Measurements from ENCODE around the gene RFX4.

The RFX4 gene

GRCh38 chr12:106782619-106783018 lies 199.8 kb downstream of the RFX4 start:
- no peaks in the 10 kb centered on the region for H3K27me3 ChIP-seq (replicated peaks in 2 of 5; ENCODE audit: control insufficient read depth in 4 of 5, insufficient read depth in 5 of 5, low read length in 4 of 5)
- no peaks in the 10 kb centered on the region for H3K9me3 ChIP-seq (ENCODE audit: control extremely low read depth in 1 of 5, control insufficient read depth in 4 of 5, insufficient read depth in 2 of 5, low read depth in 1 of 5, low read length in 4 of 5)
- ChIA-PET CTCF (no interaction called here), POLR2A (no interaction called here)
- peaks cover 3 to 15% (median 7%) of the 10 kb centered on the region in 4 experiments for H3K36me3 ChIP-seq (ENCODE audit: control insufficient read depth in 4 of 4, insufficient read depth in 4 of 4, low read length in 3 of 4)
- no peak overlapping the region for H3K27ac ChIP-seq (ENCODE audit: insufficient read depth in 1 of 2, low read depth in 1 of 2, low read length in 2 of 2, poor library complexity in 1 of 2, severe bottlenecking in 2 of 2)
- H3K4me3 ChIP-seq (ENCODE audit: control insufficient read depth in 1 of 7, extremely low read depth in 1 of 7, insufficient read depth in 4 of 7, low read depth in 2 of 7, low read length in 6 of 7) = no peak overlapping the region
- 100% methylated on average over 1 of the region's 1 CpG for WGBS (ENCODE audit: insufficient coverage)
- no peak for DNase-seq
- no peaks in the 10 kb centered on the region for H3K4me1 ChIP-seq (ENCODE audit: control extremely low read depth in 1 of 4, control insufficient read depth in 4 of 4, insufficient read depth in 4 of 4, low read length in 3 of 4)

GRCh38 chr12:106783515-106783914 lies 200.7 kb downstream of the RFX4 start:
- Histone ChIP-seq H3K4me1 (ENCODE audit: control extremely low read depth in 1 of 4, control insufficient read depth in 4 of 4, insufficient read depth in 4 of 4, low read length in 3 of 4) (no peaks in the 10 kb centered on the region), H3K27me3 (replicated peaks in 2 of 5; ENCODE audit: control insufficient read depth in 4 of 5, insufficient read depth in 5 of 5, low read length in 4 of 5) (no peaks in the 10 kb centered on the region), H3K36me3 (ENCODE audit: control insufficient read depth in 4 of 4, insufficient read depth in 4 of 4, low read length in 3 of 4) (peaks cover 3 to 15% (median 7%) of the 10 kb centered on the region in 4 experiments), H3K9me3 (ENCODE audit: control extremely low read depth in 1 of 5, control insufficient read depth in 4 of 5, insufficient read depth in 2 of 5, low read depth in 1 of 5, low read length in 4 of 5) (no peaks in the 10 kb centered on the region), H3K4me3 (ENCODE audit: control insufficient read depth in 1 of 7, extremely low read depth in 1 of 7, insufficient read depth in 4 of 7, low read depth in 2 of 7, low read length in 6 of 7) (no peak overlapping the region), H3K27ac (ENCODE audit: insufficient read depth in 1 of 2, low read depth in 1 of 2, low read length in 2 of 2, poor library complexity in 1 of 2, severe bottlenecking in 2 of 2) (no peak overlapping the region)
- WGBS (ENCODE audit: insufficient coverage) = 100% methylated on average over 3 of the region's 5 CpGs
- no peak for DNase-seq
- CTCF ChIA-PET = no interaction called here
- POLR2A ChIA-PET = no interaction called here

GRCh38 chr12:106790020-106790419 lies 207.2 kb downstream of the RFX4 start:
- Histone ChIP-seq H3K27ac (ENCODE audit: insufficient read depth in 1 of 2, low read depth in 1 of 2, low read length in 2 of 2, poor library complexity in 1 of 2, severe bottlenecking in 2 of 2) (no peak overlapping the region), H3K4me1 (ENCODE audit: control extremely low read depth in 1 of 4, control insufficient read depth in 4 of 4, insufficient read depth in 4 of 4, low read length in 3 of 4) (no peaks in the 10 kb centered on the region), H3K27me3 (replicated peaks in 2 of 5; ENCODE audit: control insufficient read depth in 4 of 5, insufficient read depth in 5 of 5, low read length in 4 of 5) (no peaks in the 10 kb centered on the region), H3K4me3 (ENCODE audit: control insufficient read depth in 1 of 7, extremely low read depth in 1 of 7, insufficient read depth in 4 of 7, low read depth in 2 of 7, low read length in 6 of 7) (no peak overlapping the region), H3K9me3 (ENCODE audit: control extremely low read depth in 1 of 5, control insufficient read depth in 4 of 5, insufficient read depth in 2 of 5, low read depth in 1 of 5, low read length in 4 of 5) (no peaks in the 10 kb centered on the region), H3K36me3 (ENCODE audit: control insufficient read depth in 4 of 4, insufficient read depth in 4 of 4, low read length in 3 of 4) (peaks cover 0 to 26% (median 15%) of the 10 kb centered on the region in 4 experiments)
- POLR2A ChIA-PET = no interaction called here
- CTCF ChIA-PET = no interaction called here
- WGBS (ENCODE audit: insufficient coverage) = 100% methylated on average over 1 of the region's 2 CpGs
- no peak for DNase-seq

- H3K9me3 ChIP-seq (ENCODE audit: control extremely low read depth in 1 of 5, control insufficient read depth in 4 of 5, insufficient read depth in 2 of 5, low read depth in 1 of 5, low read length in 4 of 5) = no peaks in the 10 kb centered on the region
- no peak for DNase-seq
- peaks cover 0 to 22% (median 13%) of the 10 kb centered on the region in 4 experiments for H3K36me3 ChIP-seq (ENCODE audit: control insufficient read depth in 4 of 4, insufficient read depth in 4 of 4, low read length in 3 of 4)
- POLR2A ChIA-PET = no interaction called here
- H3K27ac ChIP-seq (ENCODE audit: insufficient read depth in 1 of 2, low read depth in 1 of 2, low read length in 2 of 2, poor library complexity in 1 of 2, severe bottlenecking in 2 of 2) = no peak overlapping the region
- H3K27me3 ChIP-seq (replicated peaks in 2 of 5; ENCODE audit: control insufficient read depth in 4 of 5, insufficient read depth in 5 of 5, low read length in 4 of 5) = no peaks in the 10 kb centered on the region
- H3K4me3 ChIP-seq (ENCODE audit: control insufficient read depth in 1 of 7, extremely low read depth in 1 of 7, insufficient read depth in 4 of 7, low read depth in 2 of 7, low read length in 6 of 7) = no peak overlapping the region
- H3K4me1 ChIP-seq (ENCODE audit: control extremely low read depth in 1 of 4, control insufficient read depth in 4 of 4, insufficient read depth in 4 of 4, low read length in 3 of 4) = no peaks in the 10 kb centered on the region
- CTCF ChIA-PET = no interaction called here
These were observed 208.7 kb downstream of the RFX4 start for GRCh38 chr12:106791531-106791930.

- Histone ChIP-seq H3K27ac (ENCODE audit: insufficient read depth in 1 of 2, low read depth in 1 of 2, low read length in 2 of 2, poor library complexity in 1 of 2, severe bottlenecking in 2 of 2) (no peak overlapping the region), H3K36me3 (ENCODE audit: control insufficient read depth in 4 of 4, insufficient read depth in 4 of 4, low read length in 3 of 4) (peaks cover 0 to 19% (median 10%) of the 10 kb centered on the region in 4 experiments), H3K4me1 (ENCODE audit: control extremely low read depth in 1 of 4, control insufficient read depth in 4 of 4, insufficient read depth in 4 of 4, low read length in 3 of 4) (no peaks in the 10 kb centered on the region), H3K4me3 (ENCODE audit: control insufficient read depth in 1 of 7, extremely low read depth in 1 of 7, insufficient read depth in 4 of 7, low read depth in 2 of 7, low read length in 6 of 7) (no peak overlapping the region), H3K9me3 (ENCODE audit: control extremely low read depth in 1 of 5, control insufficient read depth in 4 of 5, insufficient read depth in 2 of 5, low read depth in 1 of 5, low read length in 4 of 5) (no peaks in the 10 kb centered on the region), H3K27me3 (replicated peaks in 2 of 5; ENCODE audit: control insufficient read depth in 4 of 5, insufficient read depth in 5 of 5, low read length in 4 of 5) (no peaks in the 10 kb centered on the region)
- CTCF ChIA-PET = interaction anchor here (0.6 kb wide), 1 partner anchor 12 kb away, joined by 3 read pairs; no protein-coding TSS in a partner anchor
- POLR2A ChIA-PET = no interaction called here
- no peak for DNase-seq
- WGBS (ENCODE audit: insufficient coverage) = no CpG with 5 or more reads among the region's 1 CpG
These were observed 211.6 kb downstream of the RFX4 start for GRCh38 chr12:106794369-106794768.

- no peak overlapping the region for H3K4me3 ChIP-seq (ENCODE audit: control insufficient read depth in 1 of 7, extremely low read depth in 1 of 7, insufficient read depth in 4 of 7, low read depth in 2 of 7, low read length in 6 of 7)
- no peak for DNase-seq
- H3K27me3 ChIP-seq (replicated peaks in 2 of 5; ENCODE audit: control insufficient read depth in 4 of 5, insufficient read depth in 5 of 5, low read length in 4 of 5) = no peaks in the 10 kb centered on the region
- CTCF ChIA-PET = no interaction called here
- WGBS (ENCODE audit: insufficient coverage) = no CpG with 5 or more reads among the region's 1 CpG
- POLR2A ChIA-PET = interaction anchor here (0.6 kb wide), 1 partner anchor 1755 kb away, joined by 4 read pairs; no protein-coding TSS in a partner anchor
- H3K9me3 ChIP-seq (ENCODE audit: control extremely low read depth in 1 of 5, control insufficient read depth in 4 of 5, insufficient read depth in 2 of 5, low read depth in 1 of 5, low read length in 4 of 5) = no peaks in the 10 kb centered on the region
- peaks cover 0 to 8% (median 3%) of the 10 kb centered on the region in 4 experiments for H3K36me3 ChIP-seq (ENCODE audit: control insufficient read depth in 4 of 4, insufficient read depth in 4 of 4, low read length in 3 of 4)
- no peaks in the 10 kb centered on the region for H3K4me1 ChIP-seq (ENCODE audit: control extremely low read depth in 1 of 4, control insufficient read depth in 4 of 4, insufficient read depth in 4 of 4, low read length in 3 of 4)
- H3K27ac ChIP-seq (ENCODE audit: insufficient read depth in 1 of 2, low read depth in 1 of 2, low read length in 2 of 2, poor library complexity in 1 of 2, severe bottlenecking in 2 of 2) = no peak overlapping the region
These were observed 218.4 kb downstream of the RFX4 start for GRCh38 chr12:106801167-106801708.

- Histone ChIP-seq H3K27me3 (replicated peaks in 2 of 5; ENCODE audit: control insufficient read depth in 4 of 5, insufficient read depth in 5 of 5, low read length in 4 of 5) (no peaks in the 10 kb centered on the region), H3K9me3 (ENCODE audit: control extremely low read depth in 1 of 5, control insufficient read depth in 4 of 5, insufficient read depth in 2 of 5, low read depth in 1 of 5, low read length in 4 of 5) (no peaks in the 10 kb centered on the region), H3K27ac (ENCODE audit: insufficient read depth in 1 of 2, low read depth in 1 of 2, low read length in 2 of 2, poor library complexity in 1 of 2, severe bottlenecking in 2 of 2) (no peak overlapping the region), H3K4me3 (ENCODE audit: control insufficient read depth in 1 of 7, extremely low read depth in 1 of 7, insufficient read depth in 4 of 7, low read depth in 2 of 7, low read length in 6 of 7) (no peak overlapping the region), H3K4me1 (ENCODE audit: control extremely low read depth in 1 of 4, control insufficient read depth in 4 of 4, insufficient read depth in 4 of 4, low read length in 3 of 4) (no peaks in the 10 kb centered on the region), H3K36me3 (ENCODE audit: control insufficient read depth in 4 of 4, insufficient read depth in 4 of 4, low read length in 3 of 4) (peaks cover 0 to 8% (median 3%) of the 10 kb centered on the region in 4 experiments)
- POLR2A ChIA-PET = no interaction called here
- CTCF ChIA-PET = no interaction called here
- no peak for DNase-seq
- WGBS (ENCODE audit: insufficient coverage) = no CpG with 5 or more reads among the region's 4 CpGs
These were observed 219.2 kb downstream of the RFX4 start for GRCh38 chr12:106801830-106802533.
